H9 (cell line): ENCODE data around the gene DUS4L. TPM values are rescaled to one million over a fixed set of nuclear protein-coding genes. Genes with fewer than 3 reads are reported as not detected.
A peak's percentile ranks its signal among the peaks of the same experiment; 100 is the strongest.

Experiments
- DNase-seq: peaks from one replicate; pipeline ENCODE4 v3.0.0-alpha.2; 2017
- H2AFZ ChIP-seq: one replicate; pipeline ENCODE4 v1.6.1; 2013; ENCODE audit warnings: mild to moderate bottlenecking, low read length, control low read depth, moderate library complexity
- H2AK5ac ChIP-seq: 2 replicates; pipeline ENCODE4 v1.6.1; 2013; ENCODE audit warnings: low read length, control low read depth, mixed read lengths; ENCODE audit not compliant: insufficient read length
- H2BK120ac ChIP-seq: one replicate; pipeline ENCODE4 v1.6.1; 2013; ENCODE audit warnings: low read depth, mild to moderate bottlenecking, low read length, control low read depth, inconsistent platforms; ENCODE audit not compliant: poor library complexity, severe bottlenecking
- H2BK12ac ChIP-seq: 2 replicates; pipeline ENCODE4 v1.6.1; 2013; ENCODE audit warnings: low read length, control low read depth, mixed read lengths, low read depth; ENCODE audit not compliant: insufficient read length
- H2BK15ac ChIP-seq: 2 replicates; pipeline ENCODE4 v1.6.1; 2013; ENCODE audit warnings: low read depth, low read length, control low read depth
- H2BK20ac ChIP-seq: one replicate; pipeline ENCODE4 v1.6.1; 2013; ENCODE audit warnings: low read depth, mild to moderate bottlenecking, low read length, control low read depth, inconsistent platforms; ENCODE audit not compliant: poor library complexity, severe bottlenecking
- H2BK5ac ChIP-seq: 2 replicates; pipeline ENCODE4 v1.6.1; 2013; ENCODE audit warnings: low read length, control low read depth, mixed read lengths; ENCODE audit not compliant: insufficient read length
- H3K14ac ChIP-seq: 2 replicates; pipeline ENCODE4 v1.6.1; 2013; ENCODE audit warnings: low read length, control low read depth; ENCODE audit not compliant: insufficient read depth
- H3K18ac ChIP-seq: 2 replicates; pipeline ENCODE4 v1.6.1; 2013; ENCODE audit warnings: low read depth, mild to moderate bottlenecking, mixed read lengths, low read length, control low read depth; ENCODE audit not compliant: insufficient read length
- H3K23ac ChIP-seq: 2 replicates; pipeline ENCODE4 v1.6.1; 2013; ENCODE audit warnings: low read length, control low read depth, mixed read lengths, low read depth; ENCODE audit not compliant: insufficient read length
- H3K23me2 ChIP-seq: 2 replicates; pipeline ENCODE4 v1.6.1; 2013; ENCODE audit warnings: low read depth, mild to moderate bottlenecking, mixed read lengths, low read length, control low read depth; ENCODE audit not compliant: insufficient read length, poor library complexity, severe bottlenecking
- H3K27ac ChIP-seq: 2 replicates; pipeline ENCODE4 v1.5.1; 2013; ENCODE audit warnings: low read length, control low read depth, mixed read lengths, low read depth; ENCODE audit not compliant: insufficient read length
- H3K27me3 ChIP-seq: 2 replicates; pipeline ENCODE4 v1.6.1; 2013; ENCODE audit warnings: low read length, control low read depth, inconsistent platforms; ENCODE audit not compliant: insufficient read depth
- H3K4ac ChIP-seq: 2 replicates; pipeline ENCODE4 v1.6.1; 2013; ENCODE audit warnings: low read depth, mild to moderate bottlenecking, control low read depth, inconsistent platforms, low read length, moderate library complexity
- H3K4me1 ChIP-seq: 2 replicates; pipeline ENCODE4 v1.6.1; 2013; ENCODE audit warnings: low read length, control low read depth, inconsistent platforms; ENCODE audit not compliant: insufficient read depth
- H3K4me2 ChIP-seq: 2 replicates; pipeline ENCODE4 v1.6.1; 2013; ENCODE audit warnings: low read length, control low read depth, mixed read lengths; ENCODE audit not compliant: insufficient read length, insufficient read depth
- H3K56ac ChIP-seq: 2 replicates; pipeline ENCODE4 v1.6.1; 2013; ENCODE audit warnings: low read depth, mild to moderate bottlenecking, mixed read lengths, low read length, control low read depth; ENCODE audit not compliant: insufficient read length
- H3K79me1 ChIP-seq: 2 replicates; pipeline ENCODE4 v1.6.1; 2013; ENCODE audit warnings: low read depth, mild to moderate bottlenecking, moderate library complexity, low read length, control low read depth, inconsistent platforms; ENCODE audit not compliant: insufficient read depth, poor library complexity, severe bottlenecking
- H3K79me2 ChIP-seq: 2 replicates; pipeline ENCODE4 v1.6.1; 2013; ENCODE audit warnings: low read length, control low read depth, inconsistent platforms; ENCODE audit not compliant: insufficient read depth
- H3K9ac ChIP-seq: 2 replicates; pipeline ENCODE4 v1.6.1; 2013; ENCODE audit warnings: low read length, control low read depth, mixed read lengths; ENCODE audit not compliant: insufficient read length; ENCODE audit errors: extremely low read depth
- H3K9me3 ChIP-seq: one replicate; pipeline ENCODE4 v1.6.1; 2013; ENCODE audit warnings: low read depth, low read length, inconsistent platforms; ENCODE audit not compliant: control insufficient read depth
- H3T11ph ChIP-seq: one replicate; pipeline ENCODE4 v1.6.1; 2013; ENCODE audit warnings: mild to moderate bottlenecking, low read length, control low read depth, inconsistent platforms
- H4K20me1 ChIP-seq: one replicate; pipeline ENCODE4 v1.6.1; 2013; ENCODE audit not compliant: control insufficient read depth, insufficient read length, insufficient read depth
- H4K5ac ChIP-seq: 2 replicates; pipeline ENCODE4 v1.6.1; 2013; ENCODE audit warnings: low read depth, mild to moderate bottlenecking, mixed read lengths, low read length, control low read depth; ENCODE audit not compliant: insufficient read length
- H4K8ac ChIP-seq: replicated peaks from 2 replicates; pipeline ENCODE4 v1.6.1; 2013; ENCODE audit warnings: low read length, control low read depth, mixed read lengths, low read depth; ENCODE audit not compliant: insufficient read length
- H4K91ac ChIP-seq: 2 replicates; pipeline ENCODE4 v1.6.1; 2013; ENCODE audit warnings: low read depth, mild to moderate bottlenecking, moderate library complexity, mixed read lengths, low read length, control low read depth; ENCODE audit not compliant: insufficient read length
- H3K27ac Mint-ChIP-seq, 3 experiments: 2 replicates in 2 of 3; 3 replicates in 1 of 3; pipeline ENCODE4 v1.8.0; 2020 to 2021; ENCODE audit warnings: mixed read lengths in 3 of 3, mild to moderate bottlenecking in 1 of 3, moderate library complexity in 1 of 3
- H3K27me3 Mint-ChIP-seq: 2 replicates; pipeline ENCODE4 v1.8.0; 2021; ENCODE audit warnings: low read depth, mild to moderate bottlenecking, moderate library complexity, mixed read lengths
- H3K36me3 Mint-ChIP-seq, 3 experiments: 2 replicates in 2 of 3; 3 replicates in 1 of 3; pipeline ENCODE4 v1.8.0; 2020 to 2021; ENCODE audit warnings: low read depth in 3 of 3, mixed read lengths in 3 of 3; ENCODE audit not compliant: insufficient read depth in 1 of 3
- H3K4me1 Mint-ChIP-seq, 2 experiments: 2 replicates each; pipeline ENCODE4 v1.8.0; 2020; ENCODE audit warnings: mixed read lengths in 2 of 2
- H3K4me3 Mint-ChIP-seq, 2 experiments: 2 replicates in 1 of 2; 3 replicates in 1 of 2; pipeline ENCODE4 v1.8.0; 2020 to 2021; ENCODE audit warnings: mild to moderate bottlenecking in 2 of 2, mixed read lengths in 2 of 2, moderate library complexity in 1 of 2
- H3K9me3 Mint-ChIP-seq, 2 experiments: 2 replicates in 1 of 2; 3 replicates in 1 of 2; pipeline ENCODE4 v1.8.0; 2020; ENCODE audit warnings: mild to moderate bottlenecking in 2 of 2, mixed read lengths in 2 of 2, moderate library complexity in 1 of 2
- WGBS: extraction: QIAGEN DNeasy Blood & Tissue Kit; methylation state at CpG from one replicate; pipeline ENCODE4 v1.1.7; 2013; ENCODE audit warnings: missing lambda C conversion rate, low lambda C conversion rate, mixed read lengths; ENCODE audit not compliant: insufficient read length; ENCODE audit errors: extremely low coverage; 5-methylcytosine and 5-hydroxymethylcytosine counted together
- total RNA-seq: library from RNA; stranded (reverse); gene quantifications from 2 replicates; pipeline ENCODE4 v1.2.1, GENCODE V29; 2021
- TF ChIP-seq, protein P1 (sequence below): fragments of 200-600 bp; sonication (generic); conservative IDR thresholded peaks from 3 replicates; pipeline ENCODE4 v1.8.0; 2021; ENCODE audit warnings: antibody characterized with exemption, mild to moderate bottlenecking

DUS4L gene
- total RNA-seq, 1 experiment from 2014 or later, result 10.8 TPM

DNA sequence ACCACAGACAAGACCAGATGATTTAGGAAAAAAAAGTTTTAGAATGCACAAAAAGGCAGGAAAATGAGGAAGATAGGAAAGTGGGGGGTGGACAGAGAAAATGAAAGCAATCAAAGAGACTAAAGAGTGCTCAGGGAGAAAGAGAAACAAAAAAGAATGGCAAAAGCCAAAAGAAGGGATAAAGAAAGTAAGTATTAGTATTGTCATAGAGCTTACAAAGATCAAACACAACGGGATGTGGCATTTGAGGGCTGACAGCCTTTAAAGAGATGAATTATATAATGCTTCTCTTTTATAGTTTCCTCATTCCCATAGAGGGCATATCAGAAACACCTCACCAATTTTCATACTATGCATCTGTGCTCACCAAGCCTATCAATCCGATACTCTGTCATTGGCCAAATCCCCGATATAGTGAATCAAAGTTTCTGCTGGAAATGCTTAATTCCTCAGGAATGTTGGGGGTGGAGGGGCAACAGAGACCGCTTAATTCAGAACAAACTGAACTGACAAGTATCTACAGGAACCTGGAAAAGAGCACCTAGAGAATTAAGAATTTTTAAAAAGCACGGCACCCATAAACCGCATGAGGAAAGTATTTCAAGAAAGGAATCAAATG lies 2.8 kb upstream of the DUS4L start:
- Mint-ChIP-seq H3K4me3 (no peak overlapping the region; a peak in 2 of 5 replicates), H3K27me3 (peaks cover 2% of the 10 kb centered on the region; the same call in 1 of the 2 replicates), H3K27ac (peak overlapping the region in 2 of 3 experiments; percentile 36 to 52; a peak in 2 of 7 replicates), H3K4me1 (peaks cover 23 to 24% of the 10 kb centered on the region in 2 experiments), H3K9me3 (no peaks in the 10 kb centered on the region), H3K36me3 (peaks cover 2 to 15% (median 6%) of the 10 kb centered on the region in 3 experiments; a peak in 2 of 7 replicates)
- Histone ChIP-seq H2AK5ac (no peak overlapping the region), H2BK20ac (no peak overlapping the region), H3K18ac (no peak overlapping the region), H3K23me2 (peaks cover 6% of the 10 kb centered on the region), H3K4me2 (no peak overlapping the region), H4K5ac (no peak overlapping the region), H4K91ac (no peak overlapping the region), H3K79me2 (no peaks in the 10 kb centered on the region; the same call in 1 of the 2 replicates), H3K4me1 (no peaks in the 10 kb centered on the region), H2BK12ac (no peak overlapping the region), H3K14ac (no peak overlapping the region), H3K9me3 (no peaks in the 10 kb centered on the region), H3K4ac (no peak overlapping the region), H2BK15ac (no peak overlapping the region), H3K23ac (no peak overlapping the region), H4K8ac (no peak overlapping the region), H3K56ac (no peak overlapping the region), H3K27me3 (no peaks in the 10 kb centered on the region), H2AFZ (no peak overlapping the region), H2BK120ac (no peak overlapping the region), H4K20me1 (no peaks in the 10 kb centered on the region), H3K79me1 (no peaks in the 10 kb centered on the region), H3K27ac (no peak overlapping the region), H2BK5ac (no peak overlapping the region), H3T11ph (no peak overlapping the region), H3K9ac (no peak overlapping the region)
- TF ChIP-seq, protein P1, sequence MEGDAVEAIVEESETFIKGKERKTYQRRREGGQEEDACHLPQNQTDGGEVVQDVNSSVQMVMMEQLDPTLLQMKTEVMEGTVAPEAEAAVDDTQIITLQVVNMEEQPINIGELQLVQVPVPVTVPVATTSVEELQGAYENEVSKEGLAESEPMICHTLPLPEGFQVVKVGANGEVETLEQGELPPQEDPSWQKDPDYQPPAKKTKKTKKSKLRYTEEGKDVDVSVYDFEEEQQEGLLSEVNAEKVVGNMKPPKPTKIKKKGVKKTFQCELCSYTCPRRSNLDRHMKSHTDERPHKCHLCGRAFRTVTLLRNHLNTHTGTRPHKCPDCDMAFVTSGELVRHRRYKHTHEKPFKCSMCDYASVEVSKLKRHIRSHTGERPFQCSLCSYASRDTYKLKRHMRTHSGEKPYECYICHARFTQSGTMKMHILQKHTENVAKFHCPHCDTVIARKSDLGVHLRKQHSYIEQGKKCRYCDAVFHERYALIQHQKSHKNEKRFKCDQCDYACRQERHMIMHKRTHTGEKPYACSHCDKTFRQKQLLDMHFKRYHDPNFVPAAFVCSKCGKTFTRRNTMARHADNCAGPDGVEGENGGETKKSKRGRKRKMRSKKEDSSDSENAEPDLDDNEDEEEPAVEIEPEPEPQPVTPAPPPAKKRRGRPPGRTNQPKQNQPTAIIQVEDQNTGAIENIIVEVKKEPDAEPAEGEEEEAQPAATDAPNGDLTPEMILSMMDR, result no peak
- DNase-seq, result no peak
- no CpG with 5 or more reads among the region's 6 CpGs for WGBS
